ENCODE data around the gene SNX24. TPM values are rescaled to one million over a fixed set of nuclear protein-coding genes. Genes with fewer than 3 reads are reported as not detected.
"Not testable (repeated sequence)": the region's sequence is repeated elsewhere in the genome, so short reads cannot be mapped to it uniquely, and the experiment has no call there.

SNX24 gene, protein sequence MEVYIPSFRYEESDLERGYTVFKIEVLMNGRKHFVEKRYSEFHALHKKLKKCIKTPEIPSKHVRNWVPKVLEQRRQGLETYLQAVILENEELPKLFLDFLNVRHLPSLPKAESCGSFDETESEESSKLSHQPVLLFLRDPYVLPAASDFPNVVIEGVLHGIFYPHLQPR
- 14.9 TPM for total RNA-seq
- long read RNA-seq, partial matches to known transcripts: 2 of 17 reads
- long read RNA-seq, other reads (novel, unspliced or antisense): 12 of 17 reads

DNA sequence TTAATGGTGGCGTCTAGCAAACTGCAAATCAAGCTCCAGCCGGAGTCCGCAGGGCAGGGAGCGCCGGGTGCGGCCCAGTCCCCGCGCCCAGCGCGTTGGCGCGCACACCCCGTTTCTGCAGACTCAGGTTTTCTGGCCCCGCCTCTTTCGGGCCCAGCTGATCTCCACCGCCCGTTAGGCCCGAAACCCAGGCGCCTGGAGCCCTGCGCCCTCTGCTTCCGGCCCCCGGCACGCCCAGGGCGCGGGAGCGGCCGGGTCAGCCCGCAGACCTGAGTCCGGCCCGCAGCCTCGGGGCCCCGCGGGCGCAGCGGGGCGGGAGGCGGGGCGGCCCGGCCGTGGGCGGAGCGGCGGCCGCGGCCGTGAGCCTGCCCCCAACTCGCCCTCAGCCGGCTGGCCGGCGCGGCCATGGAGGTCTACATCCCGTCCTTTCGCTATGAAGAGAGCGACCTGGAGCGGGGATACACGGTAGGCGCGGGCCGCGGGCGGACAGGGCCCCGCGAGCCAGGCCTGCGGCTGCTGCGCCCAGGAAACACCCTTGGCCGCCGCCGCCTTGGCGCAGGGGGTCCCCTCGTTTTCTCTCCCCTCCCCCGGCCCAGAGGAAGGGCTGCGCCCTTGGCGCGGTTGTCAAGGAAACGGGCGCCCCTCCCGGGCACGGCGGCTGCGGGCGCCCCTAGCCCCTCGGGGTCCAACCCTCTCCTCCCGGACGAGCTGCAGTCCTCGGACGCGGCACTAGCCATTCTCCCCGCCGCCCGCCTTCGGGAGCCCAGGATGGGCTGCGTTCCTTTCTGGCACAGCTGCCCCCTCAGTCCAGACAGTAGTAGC lies at the start of gene SNX24:
TSS of gene SNX24 (plus strand) at position 385 of the 822 bp plus-strand sequence. CDS start at position 406, 21 bp downstream.
- DNase-seq (ENCODE audit: low spot score): peak; percentile 95

DNA sequence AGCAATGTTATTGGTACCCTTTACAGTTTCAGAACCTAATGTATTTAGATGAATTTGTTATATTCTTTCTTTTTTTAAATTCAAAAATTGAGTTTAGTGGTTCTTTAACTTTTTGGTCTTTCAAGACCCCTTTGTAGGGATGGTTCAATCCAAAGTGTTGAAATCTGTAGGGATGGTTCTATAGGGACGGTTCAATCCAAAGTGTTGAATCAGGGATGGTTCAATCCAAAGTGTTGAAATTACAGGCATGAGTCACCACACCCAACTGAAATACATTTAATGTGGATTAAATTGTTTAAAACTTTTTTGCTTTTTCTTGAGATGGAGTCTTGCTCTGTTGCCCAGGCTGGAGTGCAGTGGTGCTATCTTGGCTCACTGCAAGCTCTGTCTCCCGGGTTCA lies 39.9 kb upstream of the SNX24 start:
- DNase-seq (ENCODE audit: low spot score): no peak

DNA sequence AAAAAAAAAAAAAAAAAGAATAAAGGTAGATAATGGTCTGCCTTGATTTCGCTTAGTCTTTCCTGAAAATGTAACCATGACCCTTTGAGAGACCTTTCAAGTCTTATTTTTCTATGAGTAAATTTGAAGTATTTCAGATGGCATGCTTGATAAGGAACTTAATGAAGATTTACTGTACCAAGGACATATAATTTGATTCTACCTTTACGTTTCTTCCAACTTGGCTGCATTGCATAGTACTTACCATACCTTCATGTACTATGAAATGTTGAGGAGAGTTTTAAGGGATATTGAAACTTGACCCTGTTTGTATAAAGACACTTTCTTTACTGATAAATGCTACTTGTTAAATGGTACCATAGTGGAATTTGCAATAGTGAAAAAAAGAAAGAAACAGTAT lies 35.0 kb upstream of the SNX24 start:
- no peak for DNase-seq (ENCODE audit: low spot score)

DNA sequence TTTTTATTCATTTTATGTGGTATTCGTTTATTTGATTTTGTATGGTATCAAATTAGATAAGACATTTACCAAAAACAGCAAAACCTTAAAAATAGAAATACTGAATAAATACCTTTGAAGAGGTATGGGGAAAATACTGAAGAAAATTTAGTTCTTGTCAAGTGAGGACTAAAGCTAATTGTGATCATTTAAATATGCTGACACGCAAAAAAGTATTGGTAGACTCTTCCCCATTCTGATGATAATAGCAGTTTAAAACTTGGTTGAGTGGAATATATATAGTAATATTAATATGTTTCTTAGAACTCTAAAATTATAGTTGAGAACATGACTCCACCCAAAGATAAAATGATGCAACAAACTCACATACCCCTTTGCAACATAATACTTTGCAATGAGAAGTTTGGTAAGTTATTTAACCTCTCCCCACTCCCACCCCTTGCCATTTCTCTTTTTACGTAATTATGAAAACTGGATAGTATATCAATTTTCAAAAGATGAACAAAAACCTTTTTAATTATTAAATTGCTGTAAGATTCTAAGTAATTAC lies 30.1 kb upstream of the SNX24 start:
- no peak for DNase-seq (ENCODE audit: low spot score)

DNA sequence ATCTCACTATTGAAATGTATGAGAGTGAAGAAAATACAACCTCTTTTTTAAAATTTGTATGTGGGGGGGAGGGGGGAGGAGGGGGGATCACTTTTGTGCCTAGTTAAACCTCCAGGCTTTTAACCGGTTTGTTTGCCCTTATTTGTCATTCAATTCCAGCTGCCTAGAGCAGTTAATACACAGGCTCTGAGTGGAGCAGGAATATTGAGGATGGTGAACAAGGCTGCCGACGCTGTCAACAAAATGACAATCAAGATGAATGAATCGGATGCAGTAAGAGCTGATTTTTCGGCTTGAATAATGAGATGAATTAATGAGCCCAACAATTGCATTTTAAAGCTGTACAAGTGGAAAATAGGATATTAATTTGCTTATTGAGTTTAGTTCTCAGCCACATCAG lies 28.7 kb upstream of the SNX24 start:
- DNase-seq (ENCODE audit: low spot score): no peak

DNA sequence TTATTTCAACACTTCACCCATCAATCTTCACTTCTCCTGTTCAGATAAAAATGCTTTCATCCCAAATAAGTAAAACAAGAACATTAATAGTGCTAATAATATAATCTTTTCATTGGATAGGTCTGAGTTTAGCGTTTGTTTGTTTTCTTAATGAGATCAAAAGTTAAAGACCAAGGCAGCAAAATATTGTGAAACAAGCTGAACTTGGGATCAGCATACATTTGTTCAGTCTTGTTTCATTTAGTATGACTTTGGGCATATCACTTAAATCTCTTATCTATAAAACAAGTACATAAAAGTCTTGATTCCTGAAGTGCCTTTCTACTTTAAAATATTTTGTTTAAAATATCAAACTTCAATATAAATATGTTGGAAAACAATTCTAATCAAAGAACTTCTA lies 13.4 kb upstream of the SNX24 start:
- no peak for DNase-seq (ENCODE audit: low spot score)

DNA sequence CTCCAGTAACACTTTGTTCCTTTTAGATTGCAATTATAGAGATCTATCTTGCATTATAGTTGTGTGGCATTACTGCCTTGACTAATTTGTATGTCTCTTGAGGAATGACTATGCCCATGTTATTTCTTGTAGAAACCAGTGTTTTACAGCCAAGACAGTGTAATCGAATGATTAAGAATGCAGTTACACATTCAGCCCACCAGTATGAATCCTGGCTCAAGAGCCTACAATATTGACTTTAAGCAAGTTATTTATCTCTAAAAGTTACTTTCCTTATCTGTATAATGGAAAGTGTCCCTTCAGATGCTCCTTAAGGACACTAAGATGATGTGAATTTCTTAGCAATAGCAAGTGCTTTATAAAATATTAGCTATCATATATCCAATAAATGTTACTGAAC lies 9.7 kb upstream of the SNX24 start:
- no peak for DNase-seq (ENCODE audit: low spot score)

DNA sequence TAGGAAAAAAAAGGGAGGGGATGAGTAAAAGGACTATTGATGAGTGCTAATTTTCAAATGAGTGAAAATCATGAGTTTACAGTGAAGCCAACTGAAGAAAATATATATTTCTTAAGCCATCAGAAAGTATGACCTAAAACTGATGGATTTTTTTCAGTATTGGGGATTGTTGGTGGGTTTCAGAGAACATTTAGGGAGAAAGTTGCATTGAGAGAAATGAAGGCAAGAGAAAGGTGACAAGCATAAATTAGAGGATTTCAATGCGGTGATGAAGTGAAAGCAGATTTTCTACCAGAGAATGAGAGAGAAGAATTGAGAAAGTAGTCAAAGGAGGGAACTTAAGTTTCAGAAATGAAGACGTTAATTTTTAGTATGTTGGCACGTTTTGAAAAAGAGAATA lies 8.5 kb upstream of the SNX24 start:
- no peak for DNase-seq (ENCODE audit: low spot score)

DNA sequence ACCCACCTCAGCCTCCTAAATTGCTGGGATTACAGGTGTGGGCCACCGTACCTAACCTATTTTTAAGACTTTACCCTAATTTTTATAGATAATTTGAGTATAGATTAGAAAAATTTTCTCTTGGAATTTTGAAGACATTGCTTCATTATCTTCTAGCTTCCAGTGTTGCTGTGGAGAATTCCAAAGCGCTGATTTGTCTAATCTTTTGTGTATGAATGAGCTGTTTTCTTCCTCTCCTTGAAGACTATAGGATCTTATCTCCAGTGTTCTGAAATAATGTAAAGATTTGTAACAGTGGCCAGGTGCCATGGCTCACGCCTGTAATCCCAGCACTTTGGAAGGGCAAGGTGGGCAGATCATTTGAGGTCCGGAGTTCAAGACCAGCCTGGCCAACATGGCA lies 5.7 kb upstream of the SNX24 start:
- DNase-seq (ENCODE audit: low spot score): no peak

DNA sequence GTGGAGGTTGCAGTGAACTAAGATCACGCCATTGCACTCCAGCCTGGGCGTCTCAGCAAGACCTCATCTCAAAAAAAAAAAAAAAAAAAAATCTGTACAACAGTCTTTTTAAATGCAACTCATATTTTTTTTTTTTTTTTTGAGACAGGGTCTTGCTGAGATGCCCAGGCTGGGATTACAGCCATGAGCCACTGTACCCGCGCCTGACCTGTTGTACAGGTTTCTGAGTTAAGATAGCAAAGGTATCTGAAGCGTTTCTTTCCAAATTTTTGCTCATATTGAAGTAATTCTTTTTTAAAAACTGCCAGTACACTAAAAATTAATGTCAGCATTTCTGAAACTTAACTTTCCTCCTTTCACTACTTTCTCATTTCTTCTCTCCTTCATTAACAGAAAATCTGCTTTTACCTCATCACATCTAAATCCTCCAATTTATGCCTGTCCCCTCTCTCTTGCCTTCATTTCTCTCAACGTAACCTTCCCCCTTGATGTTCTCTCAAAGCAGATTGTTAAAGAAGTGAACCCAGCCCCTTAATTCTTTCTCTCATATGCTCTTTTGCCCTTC lies 3.3 kb upstream of the SNX24 start:
- DNase-seq (ENCODE audit: low spot score): no peak

DNA sequence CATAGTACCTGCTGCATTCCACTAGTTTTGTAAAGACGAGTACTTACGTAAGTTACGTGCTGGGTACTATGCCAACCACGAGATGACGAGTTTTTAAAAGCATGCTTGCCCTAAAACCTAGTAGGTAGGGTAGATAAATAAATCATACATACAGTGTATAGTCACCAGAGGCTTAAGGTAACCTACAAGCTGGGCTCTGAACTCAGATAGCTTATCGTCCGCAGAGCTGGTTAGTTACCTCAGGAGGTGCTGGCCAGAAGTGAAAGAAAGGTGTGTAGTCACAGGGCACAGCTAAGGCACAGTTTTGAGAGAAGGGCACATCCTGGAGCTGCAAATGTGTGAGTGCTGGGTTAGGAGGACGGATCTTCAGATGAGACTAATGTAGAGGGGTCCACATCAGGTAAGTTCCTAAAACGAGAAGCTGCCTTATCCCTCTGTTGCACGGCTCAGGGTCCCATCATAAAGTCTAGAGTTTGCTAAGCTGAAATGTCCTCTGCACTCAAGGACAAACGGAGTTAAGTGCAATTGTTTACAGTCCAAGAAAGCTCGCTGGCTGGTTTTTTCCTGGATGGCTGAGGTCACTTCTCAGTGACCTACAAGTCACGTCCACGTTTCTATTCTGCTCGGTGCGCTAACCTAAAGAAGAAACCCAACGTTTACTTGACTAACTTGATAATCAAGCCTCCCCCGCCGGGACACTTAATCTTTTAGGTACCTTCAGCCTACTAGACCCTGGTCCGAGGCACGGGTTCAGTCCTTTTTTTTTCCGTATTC lies 1.1 kb upstream of the SNX24 start:
- DNase-seq (ENCODE audit: low spot score): no peak

DNA sequence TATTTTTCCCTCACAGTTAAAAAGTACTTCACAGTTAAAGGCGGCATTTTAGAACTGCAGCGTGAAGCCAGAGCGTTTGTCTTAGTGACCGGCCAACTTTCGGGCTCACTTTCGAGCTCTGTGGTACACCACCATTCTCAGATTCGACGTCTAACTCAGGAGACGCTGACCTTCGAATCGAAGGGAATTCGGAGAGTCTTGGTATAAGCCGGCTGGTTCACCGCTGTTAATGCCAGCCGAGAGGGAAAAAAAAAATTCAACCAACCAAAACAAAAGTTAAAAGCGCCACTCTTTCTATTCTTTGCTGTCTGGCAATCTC lies 544 bp upstream of the SNX24 start:
- DNase-seq (ENCODE audit: low spot score): no peak

DNA sequence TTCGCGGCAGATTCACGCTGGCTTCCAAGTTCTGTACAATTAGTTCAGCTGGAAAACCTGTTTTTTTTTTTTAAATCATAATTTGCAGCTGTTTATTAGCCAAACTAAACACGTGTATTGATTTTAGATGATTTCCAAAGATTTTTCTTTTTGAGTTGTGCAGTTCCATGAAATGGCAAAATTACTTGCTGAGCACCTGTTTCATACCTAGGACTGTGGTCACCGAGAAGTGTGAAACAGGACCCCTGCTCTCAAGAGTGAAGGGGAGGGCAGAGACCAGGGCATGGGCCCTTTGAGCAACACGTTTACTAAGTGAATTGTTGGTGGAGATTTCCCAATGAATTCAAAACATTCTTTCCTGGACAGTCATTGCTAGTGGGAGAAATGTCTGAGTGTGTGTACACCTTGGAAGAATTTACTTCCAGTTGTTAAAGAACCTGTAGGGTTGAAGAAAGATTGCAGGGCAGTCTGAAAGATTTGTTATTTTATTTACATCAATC lies 688 bp downstream of the SNX24 start:
- DNase-seq (ENCODE audit: low spot score): no peak

DNA sequence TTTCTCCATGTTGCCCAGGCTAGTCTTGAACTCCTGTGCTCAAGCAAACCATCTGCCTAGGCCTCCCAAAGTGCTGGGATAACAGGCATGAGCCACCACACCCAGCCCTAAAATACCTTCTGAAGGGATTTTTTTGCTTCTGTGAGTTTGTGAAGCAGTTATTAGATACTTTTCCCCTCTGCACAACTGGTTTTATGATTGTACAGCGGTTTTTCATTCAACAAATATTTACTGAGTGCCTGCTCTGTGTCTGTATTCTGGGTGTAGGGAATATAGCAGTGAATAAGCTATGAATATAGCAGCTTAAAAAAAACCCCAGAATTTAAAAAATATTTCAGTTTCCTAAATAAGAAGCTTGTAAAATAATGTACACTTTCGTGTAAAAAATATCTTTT lies 2.3 kb downstream of the SNX24 start:
- no peak for DNase-seq (ENCODE audit: low spot score)

DNA sequence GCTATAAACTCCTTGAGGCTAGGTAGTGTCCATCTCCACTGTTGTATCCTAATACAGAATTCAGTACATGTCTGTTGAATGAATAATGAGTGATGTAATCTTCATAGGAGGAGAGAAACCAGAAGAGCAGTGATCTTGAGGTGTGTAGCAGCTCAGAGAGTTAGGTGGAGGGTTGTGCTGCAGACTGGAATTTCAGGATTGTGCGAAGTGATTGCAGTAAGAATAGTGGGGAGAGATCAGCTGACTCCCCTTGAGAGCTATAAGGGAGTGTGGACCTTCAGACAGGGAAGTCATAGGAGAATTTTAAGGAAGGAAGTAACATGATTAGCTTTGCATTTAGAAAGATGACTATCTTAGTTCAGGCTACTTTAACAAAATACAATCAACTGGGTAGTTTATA lies 4.4 kb downstream of the SNX24 start:
- no peak for DNase-seq (ENCODE audit: low spot score)

DNA sequence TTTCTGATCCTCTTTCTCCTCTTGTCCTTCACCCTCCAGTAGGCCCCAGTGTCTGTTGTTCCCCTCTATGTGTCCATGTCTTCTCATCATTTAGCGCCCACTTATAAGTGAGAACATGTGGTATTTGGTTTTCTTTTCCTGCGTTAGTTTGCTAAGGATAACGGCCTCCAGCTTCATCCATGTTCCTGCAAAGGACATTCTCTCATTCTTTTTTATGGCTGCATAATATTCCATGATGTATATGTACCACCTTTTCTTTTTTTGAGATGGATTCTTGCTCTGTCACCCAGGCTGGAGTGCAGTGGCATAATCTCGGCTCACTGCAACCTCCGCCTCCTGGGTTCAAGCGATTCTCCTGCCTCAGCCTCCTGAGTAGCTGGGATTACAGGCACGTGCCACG lies 12.1 kb downstream of the SNX24 start:
- not testable (repeated sequence) for DNase-seq (ENCODE audit: low spot score)

DNA sequence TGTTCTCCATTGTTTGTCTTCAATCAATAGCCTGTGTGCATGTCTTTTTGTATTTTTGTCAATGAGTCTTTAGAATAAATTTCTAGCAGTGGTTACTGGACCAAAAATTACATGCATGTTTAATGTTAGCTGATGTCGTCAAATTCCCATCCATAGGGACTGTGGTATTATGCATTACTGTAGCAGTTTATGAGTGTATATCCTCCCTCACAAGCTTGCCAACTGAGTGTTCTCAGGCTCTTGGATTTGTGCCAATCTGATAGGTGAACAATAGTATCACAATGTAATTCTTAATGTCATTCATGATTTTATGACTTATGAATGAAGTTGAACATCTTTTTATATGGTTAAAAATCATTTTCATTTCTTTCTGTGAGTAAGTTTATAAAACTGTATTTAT lies 13.0 kb downstream of the SNX24 start:
- DNase-seq (ENCODE audit: low spot score): no peak

DNA sequence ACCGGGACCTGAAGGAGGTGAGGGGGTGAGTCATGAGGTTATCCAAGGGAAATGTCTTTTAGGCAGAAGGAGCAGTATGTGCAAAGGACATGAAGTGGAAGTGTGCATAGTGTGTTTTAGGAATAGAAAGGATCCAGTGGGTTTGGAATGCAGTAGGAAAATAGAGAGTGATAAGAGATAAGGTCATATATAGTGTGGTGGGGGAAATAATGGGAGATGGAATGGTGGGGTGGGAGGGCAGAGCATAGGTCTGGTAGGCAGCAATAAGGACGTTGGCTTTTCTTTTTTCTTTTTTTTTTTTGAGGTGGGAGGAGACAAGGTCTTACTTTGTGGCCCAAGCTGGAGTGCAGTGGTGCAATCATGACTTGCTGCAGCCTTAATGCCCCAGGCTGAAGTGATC lies 17.8 kb downstream of the SNX24 start:
- DNase-seq (ENCODE audit: low spot score): no peak

DNA sequence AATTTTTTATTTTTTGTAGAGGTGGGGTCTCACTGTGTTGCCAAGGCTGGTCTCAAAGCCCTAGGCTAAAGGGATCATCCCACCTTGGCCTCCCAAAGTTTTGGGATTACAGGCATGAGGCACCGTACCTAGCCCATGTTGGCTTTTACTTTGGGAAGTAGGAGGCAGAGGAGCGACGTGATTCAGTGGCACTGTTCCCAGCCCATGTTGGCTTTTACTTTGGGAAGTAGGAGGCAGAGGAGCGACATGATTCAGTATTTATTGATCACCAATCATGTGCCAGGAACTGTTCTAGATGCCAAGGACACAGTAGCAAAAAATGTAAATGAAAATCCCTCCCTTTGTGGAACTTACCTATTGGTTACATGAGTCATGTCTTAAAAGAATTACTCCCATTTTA lies 18.3 kb downstream of the SNX24 start:
- DNase-seq (ENCODE audit: low spot score): no peak

DNA sequence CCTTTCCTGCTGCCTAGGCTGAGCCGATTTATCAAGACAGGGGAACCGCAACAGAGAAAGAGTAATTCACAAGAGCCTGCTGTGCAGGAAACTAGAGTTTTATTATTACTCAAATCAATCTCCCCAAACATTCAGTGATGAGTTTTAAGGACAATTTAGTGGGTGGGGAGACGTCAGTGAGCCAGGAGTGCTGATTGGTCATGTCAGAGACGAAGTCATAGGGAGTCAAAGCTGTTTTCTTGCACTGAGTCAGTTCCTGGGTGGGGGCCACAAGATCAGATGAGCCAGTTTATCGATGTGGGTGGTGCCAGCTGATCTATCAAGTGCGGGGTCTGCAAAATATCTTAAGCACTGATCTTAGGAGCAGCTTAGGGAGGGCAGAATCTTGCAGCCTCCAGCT lies 19.0 kb downstream of the SNX24 start:
- no peak for DNase-seq (ENCODE audit: low spot score)

DNA sequence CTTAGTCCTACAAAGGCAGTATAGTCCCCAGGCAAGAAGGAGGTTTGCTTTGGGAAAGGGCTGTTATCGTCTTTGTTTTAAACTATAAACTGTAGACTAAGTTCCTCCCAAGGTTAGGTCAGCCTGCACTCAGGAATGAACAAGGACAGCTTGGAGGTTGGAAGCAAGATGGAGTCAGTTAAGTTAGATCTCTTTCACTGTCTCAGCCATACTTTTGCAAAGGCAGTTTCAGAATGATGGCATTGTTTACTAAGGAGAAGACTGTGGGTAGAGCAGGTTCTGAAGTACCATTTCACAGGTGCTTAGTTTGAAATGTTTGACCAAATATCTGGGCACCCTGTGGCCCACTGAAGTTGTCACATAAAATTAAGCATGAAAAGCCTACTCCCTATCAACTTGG lies 19.4 kb downstream of the SNX24 start:
- DNase-seq (ENCODE audit: low spot score): no peak

Measured in mesenteric fat pad (tissue), 1 donor.